Tibial nerve (tissue), 4 donors: ENCODE results near the gene SRP19. TPM values are rescaled to one million over a fixed set of nuclear protein-coding genes. Genes with fewer than 3 reads are reported as not detected.

Source experiments
- DNase-seq, 2 donors: peaks; one replicate each; pipeline ENCODE4 v3.0.0-alpha.2; 2019; ENCODE audit warnings: low spot score in 2 of 2
- H3K27ac ChIP-seq, 4 donors: fragments of 200-600 bp; sonication (generic) in 3 of 4; one replicate each; pipeline ENCODE4 v1.5.1; 2017 to 2019; ENCODE audit warnings: mild to moderate bottlenecking in 1 of 4
- H3K27me3 ChIP-seq, 2 donors: fragments of 200-600 bp; sonication (generic) in 1 of 2; one replicate each; pipeline versions ENCODE4 v1.5.1 to v1.6.0; 2017 to 2019
- H3K36me3 ChIP-seq, 3 donors: fragments of 200-600 bp; sonication (generic); one replicate each; pipeline ENCODE4 v1.5.1; 2018 to 2019
- H3K4me1 ChIP-seq, 4 donors: fragments of 200-600 bp; sonication (generic) in 3 of 4; one replicate each; pipeline ENCODE4 v1.5.1; 2017 to 2019
- H3K4me3 ChIP-seq, 4 donors: fragments of 200-600 bp; sonication (generic) in 3 of 4; one replicate each; pipeline ENCODE4 v1.5.1; 2017 to 2019; ENCODE audit warnings: mild to moderate bottlenecking in 1 of 4, moderate library complexity in 1 of 4
- H3K9me3 ChIP-seq, 4 donors: fragments of 200-600 bp; sonication (generic) in 3 of 4; one replicate each; pipeline ENCODE4 v1.5.1; 2017 to 2019
- CTCF ChIP-seq, 5 experiments: fragments of 200-600 bp in 3 of 5; fragments of 450-650 bp in 2 of 5; sonication (generic) in 3 of 5; IDR thresholded peaks; one replicate each; pipeline ENCODE4 v1.5.1; 2016 to 2019; ENCODE audit warnings: antibody characterized with exemption in 5 of 5, mild to moderate bottlenecking in 3 of 5, moderate library complexity in 2 of 5
- EP300 ChIP-seq, 2 donors: sonication (generic); formaldehyde crosslinking; IDR thresholded peaks; one replicate each; pipeline ENCODE4 v1.6.1; 2017; ENCODE audit warnings: antibody characterized with exemption in 2 of 2, mild to moderate bottlenecking in 1 of 2
- POLR2A ChIP-seq, 2 donors: fragments of 450-650 bp; IDR thresholded peaks; one replicate each; pipeline ENCODE4 v1.6.1; 2017; ENCODE audit warnings: antibody characterized with exemption in 2 of 2, mild to moderate bottlenecking in 2 of 2, moderate library complexity in 2 of 2
- WGBS, 2 donors: methylation state at CpG; one replicate each; pipeline ENCODE4 v1.1.5; 2018; 5-methylcytosine and 5-hydroxymethylcytosine counted together
- total RNA-seq, 4 donors: library from RNA; depleted of rRNA; stranded (reverse); fragments of >200 nt; gene quantifications; one replicate each; pipeline ENCODE4 v1.1.0, GENCODE V29; 2016

SRP19 gene
- total RNA-seq, 4 donors from 2014 or later: 22.7 to 49.0 (median 37.1) TPM

GRCh38 chr5:112823656-112824055, 37.4 kb upstream of the SRP19 start:
- no peak overlapping the region for H3K4me3 ChIP-seq
- H3K4me1 ChIP-seq: no peaks in the 10 kb centered on the region
- peaks cover 0 to 80% (median 3%) of the 10 kb centered on the region in 3 donors for H3K36me3 ChIP-seq
- DNase-seq: no peak
- no peak overlapping the region for H3K27ac ChIP-seq
- H3K27me3 ChIP-seq: no peaks in the 10 kb centered on the region
- no peaks in the 10 kb centered on the region for H3K9me3 ChIP-seq
- 91 to 97% methylated on average over 2 of the region's 2 CpGs for WGBS, 2 donors
- TF ChIP-seq CTCF (IDR thresholded peaks at IDR 0.05) (no peak), EP300 (IDR thresholded peaks at IDR 0.05) (no peak), POLR2A (IDR thresholded peaks at IDR 0.05) (no peak)

- Histone ChIP-seq H3K36me3 (peaks cover 3 to 80% (median 3%) of the 10 kb centered on the region in 3 donors), H3K27me3 (no peaks in the 10 kb centered on the region), H3K4me1 (no peaks in the 10 kb centered on the region), H3K9me3 (no peaks in the 10 kb centered on the region), H3K27ac (no peak overlapping the region), H3K4me3 (no peak overlapping the region)
- DNase-seq: no peak
- TF ChIP-seq EP300 (IDR thresholded peaks at IDR 0.05) (no peak), CTCF (IDR thresholded peaks at IDR 0.05) (no peak), POLR2A (IDR thresholded peaks at IDR 0.05) (no peak)
These were observed 36.9 kb upstream of the SRP19 start for GRCh38 chr5:112824197-112824596.

- H3K27me3 ChIP-seq: no peaks in the 10 kb centered on the region
- TF ChIP-seq POLR2A (IDR thresholded peaks at IDR 0.05): no peak
- H3K27ac ChIP-seq: no peak overlapping the region
- peaks cover 3 to 82% (median 6%) of the 10 kb centered on the region in 3 donors for H3K36me3 ChIP-seq
- H3K4me1 ChIP-seq: no peaks in the 10 kb centered on the region
- H3K4me3 ChIP-seq: no peak overlapping the region
- 91 to 95% methylated on average over 2 of the region's 2 CpGs for WGBS, 2 donors
- DNase-seq: no peak
- no peaks in the 10 kb centered on the region for H3K9me3 ChIP-seq
These were observed 30.7 kb upstream of the SRP19 start for GRCh38 chr5:112830378-112830777.

GRCh38 chr5:112833971-112834370, 27.1 kb upstream of the SRP19 start:
- H3K27me3 ChIP-seq: no peaks in the 10 kb centered on the region
- no peaks in the 10 kb centered on the region for H3K9me3 ChIP-seq
- TF ChIP-seq EP300 (IDR thresholded peaks at IDR 0.05): no peak
- TF ChIP-seq POLR2A (IDR thresholded peaks at IDR 0.05): no peak
- no peak for TF ChIP-seq CTCF (IDR thresholded peaks at IDR 0.05)
- H3K4me1 ChIP-seq: no peaks in the 10 kb centered on the region
- no peak overlapping the region for H3K27ac ChIP-seq
- no peak for DNase-seq
- H3K4me3 ChIP-seq: no peak overlapping the region
- WGBS, 2 donors: 96 to 97% methylated on average over 13 of the region's 13 CpGs
- peaks cover 0 to 92% (median 13%) of the 10 kb centered on the region in 3 donors for H3K36me3 ChIP-seq

- no peak for DNase-seq
- 85 to 86% methylated on average over 1 of the region's 1 CpG for WGBS, 2 donors
- TF ChIP-seq POLR2A (IDR thresholded peaks at IDR 0.05) (no peak), EP300 (IDR thresholded peaks at IDR 0.05) (no peak), CTCF (IDR thresholded peaks at IDR 0.05) (no peak)
- peaks cover 0 to 2% (median 0%) of the 10 kb centered on the region in 3 donors for H3K36me3 ChIP-seq
- H3K27ac ChIP-seq: no peak overlapping the region
- H3K27me3 ChIP-seq: no peaks in the 10 kb centered on the region
- H3K9me3 ChIP-seq: no peaks in the 10 kb centered on the region
- H3K4me3 ChIP-seq: no peak overlapping the region
- peaks cover 0 to 7% (median 0%) of the 10 kb centered on the region in 4 donors for H3K4me1 ChIP-seq
These were observed 16.6 kb upstream of the SRP19 start for GRCh38 chr5:112844489-112844888.

- Histone ChIP-seq H3K27me3 (no peaks in the 10 kb centered on the region), H3K4me3 (no peak overlapping the region), H3K27ac (no peak overlapping the region), H3K9me3 (no peaks in the 10 kb centered on the region), H3K4me1 (peaks cover 0 to 7% (median 0%) of the 10 kb centered on the region in 4 donors), H3K36me3 (no peaks in the 10 kb centered on the region)
- no peak for TF ChIP-seq CTCF (IDR thresholded peaks at IDR 0.05)
- no peak for TF ChIP-seq POLR2A (IDR thresholded peaks at IDR 0.05)
- TF ChIP-seq EP300 (IDR thresholded peaks at IDR 0.05): no peak
- no peak for DNase-seq
- WGBS, 2 donors: 70 to 85% methylated on average over 5 of the region's 5 CpGs
These were observed 14.5 kb upstream of the SRP19 start for GRCh38 chr5:112846556-112846955.
